SK-N-SH treated with all-trans-retinoic acid at 6 μM for 48 hours (cell line): Measurements from ENCODE around the gene ESPNL.
"Not testable (repeated sequence)": the region's sequence is repeated elsewhere in the genome, so short reads cannot be mapped to it uniquely, and the experiment has no call there.

Experiments
- ATAC-seq: fragments of 200-7000 bp; cut with Tn5 transposase; 3 replicates; pipeline ENCODE4 v1.9.1; 2020; ENCODE audit warnings: mild to moderate bottlenecking, moderate library complexity
- BACH2 ChIP-seq: fragments of 250-450 bp; sonication (Bioruptor Pico); IDR thresholded peaks from 2 replicates; pipeline ENCODE4 v1.9.0; 2021; ENCODE audit warnings: mild to moderate bottlenecking, borderline replicate concordance
- CSDC2 ChIP-seq: fragments of 250-450 bp; sonication (Bioruptor Pico); IDR thresholded peaks from 2 replicates; pipeline ENCODE4 v1.5.0; 2020; ENCODE audit warnings: mild to moderate bottlenecking, moderate library complexity
- GLIS3 ChIP-seq: fragments of 250-450 bp; sonication (Bioruptor Pico); IDR thresholded peaks from 2 replicates; pipeline ENCODE4 v1.5.0; 2020; ENCODE audit warnings: mild to moderate bottlenecking, moderate library complexity
- ISL1 ChIP-seq: fragments of 250-450 bp; sonication (Bioruptor Pico); IDR thresholded peaks from 2 replicates; pipeline ENCODE4 v2.1.2; 2022; ENCODE audit warnings: mild to moderate bottlenecking, moderate library complexity
- OSR1 ChIP-seq: fragments of 250-450 bp; sonication (Bioruptor Pico); IDR thresholded peaks from 2 replicates; pipeline ENCODE4 v1.8.0; 2022; ENCODE audit warnings: moderate library complexity, mild to moderate bottlenecking, inconsistent platforms
- RARB ChIP-seq: fragments of 250-450 bp; sonication (Bioruptor Pico); IDR thresholded peaks from 2 replicates; pipeline ENCODE4 v1.8.0; 2021; ENCODE audit warnings: mild to moderate bottlenecking, moderate library complexity
- SNAI2 ChIP-seq: fragments of 250-450 bp; sonication (Bioruptor Pico); IDR thresholded peaks from 2 replicates; pipeline ENCODE4 v1.5.0; 2020; ENCODE audit warnings: mild to moderate bottlenecking, moderate library complexity
- TCF4 ChIP-seq: fragments of 250-450 bp; sonication (Bioruptor Pico); IDR thresholded peaks from 2 replicates; pipeline ENCODE4 v1.8.0; 2021; ENCODE audit warnings: mild to moderate bottlenecking, moderate library complexity, borderline replicate concordance
- TOX ChIP-seq: fragments of 250-450 bp; sonication (Bioruptor Pico); IDR thresholded peaks from 2 replicates; pipeline ENCODE4 v1.8.0; 2021; ENCODE audit warnings: mild to moderate bottlenecking, moderate library complexity, borderline replicate concordance
- ZC3H10 ChIP-seq: fragments of 250-450 bp; sonication (Bioruptor Pico); IDR thresholded peaks from 2 replicates; pipeline ENCODE4 v1.5.1; 2021; ENCODE audit warnings: mild to moderate bottlenecking, moderate library complexity
- ZFP3 ChIP-seq: fragments of 250-450 bp; sonication (Bioruptor Pico); IDR thresholded peaks from 2 replicates; pipeline ENCODE4 v1.5.0; 2020; ENCODE audit warnings: mild to moderate bottlenecking, moderate library complexity
- ZNF565 ChIP-seq: fragments of 450-650 bp; formaldehyde crosslinking; conservative IDR thresholded peaks from 2 replicates; pipeline ENCODE4 v1.5.0; 2020; ENCODE audit warnings: low read depth, mild to moderate bottlenecking, moderate library complexity
- ZNF70 ChIP-seq: fragments of 450-650 bp; formaldehyde crosslinking; IDR thresholded peaks from 2 replicates; pipeline ENCODE4 v1.5.0; 2020; ENCODE audit warnings: mild to moderate bottlenecking, moderate library complexity
- ZNF8 ChIP-seq: fragments of 450-650 bp; formaldehyde crosslinking; IDR thresholded peaks from 2 replicates; pipeline ENCODE4 v1.5.0; 2020; ENCODE audit warnings: mild to moderate bottlenecking, moderate library complexity
- TF ChIP-seq, protein P1 (sequence below): fragments of 250-450 bp; sonication (Bioruptor Pico); IDR thresholded peaks from 2 replicates; pipeline ENCODE4 v1.8.0; 2020; ENCODE audit warnings: mild to moderate bottlenecking, moderate library complexity, borderline replicate concordance
- TF ChIP-seq, protein P2 (sequence below): fragments of 250-450 bp; sonication (Bioruptor Pico); IDR thresholded peaks from 2 replicates; pipeline ENCODE4 v1.5.1; 2021; ENCODE audit warnings: mild to moderate bottlenecking, moderate library complexity
- TF ChIP-seq, protein P3 (sequence below): fragments of 250-450 bp; sonication (Bioruptor Pico); IDR thresholded peaks from 2 replicates; pipeline ENCODE4 v1.5.1; 2020; ENCODE audit warnings: low read depth, mild to moderate bottlenecking, moderate library complexity
- TF ChIP-seq, protein P4 (sequence below): fragments of 250-450 bp; sonication (Bioruptor Pico); IDR thresholded peaks from 2 replicates; pipeline ENCODE4 v1.8.0; 2021; ENCODE audit warnings: low read depth, mild to moderate bottlenecking, moderate library complexity, borderline replicate concordance

Gene ESPNL

DNA sequence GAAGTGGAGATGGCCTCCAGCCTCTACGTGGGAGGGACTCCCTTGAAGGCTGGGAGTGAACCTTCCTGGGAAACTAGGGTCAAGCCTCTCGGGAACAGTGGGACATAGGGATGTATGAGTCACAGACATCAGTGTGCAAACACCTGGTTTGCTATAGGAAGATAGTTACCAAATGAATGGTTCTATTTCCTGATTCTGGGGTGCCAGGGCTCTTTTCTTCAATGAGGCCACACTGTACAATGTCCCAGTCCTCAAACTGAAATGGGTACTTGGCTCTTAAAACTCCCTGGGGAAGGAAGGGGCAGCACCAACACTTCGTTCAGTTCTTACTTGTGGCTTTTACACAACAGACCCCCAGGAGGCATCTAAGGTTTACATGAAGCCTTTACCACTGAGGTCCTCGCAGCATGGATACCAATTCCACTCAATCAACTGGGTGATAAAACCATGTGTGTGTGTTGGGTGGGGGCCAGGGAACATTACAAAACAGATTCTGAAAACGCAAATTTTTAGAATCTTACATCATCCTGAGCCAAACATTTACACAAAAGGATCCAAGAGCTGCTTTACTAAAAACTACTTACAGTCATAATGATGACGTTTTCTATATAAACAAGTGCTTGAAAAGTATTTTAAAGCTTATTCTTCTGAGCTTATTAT is 69.0 kb downstream of the ESPNL start (continued):
- TF ChIP-seq, protein P1, sequence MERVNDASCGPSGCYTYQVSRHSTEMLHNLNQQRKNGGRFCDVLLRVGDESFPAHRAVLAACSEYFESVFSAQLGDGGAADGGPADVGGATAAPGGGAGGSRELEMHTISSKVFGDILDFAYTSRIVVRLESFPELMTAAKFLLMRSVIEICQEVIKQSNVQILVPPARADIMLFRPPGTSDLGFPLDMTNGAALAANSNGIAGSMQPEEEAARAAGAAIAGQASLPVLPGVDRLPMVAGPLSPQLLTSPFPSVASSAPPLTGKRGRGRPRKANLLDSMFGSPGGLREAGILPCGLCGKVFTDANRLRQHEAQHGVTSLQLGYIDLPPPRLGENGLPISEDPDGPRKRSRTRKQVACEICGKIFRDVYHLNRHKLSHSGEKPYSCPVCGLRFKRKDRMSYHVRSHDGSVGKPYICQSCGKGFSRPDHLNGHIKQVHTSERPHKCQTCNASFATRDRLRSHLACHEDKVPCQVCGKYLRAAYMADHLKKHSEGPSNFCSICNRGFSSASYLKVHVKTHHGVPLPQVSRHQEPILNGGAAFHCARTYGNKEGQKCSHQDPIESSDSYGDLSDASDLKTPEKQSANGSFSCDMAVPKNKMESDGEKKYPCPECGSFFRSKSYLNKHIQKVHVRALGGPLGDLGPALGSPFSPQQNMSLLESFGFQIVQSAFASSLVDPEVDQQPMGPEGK (CRISPR knock-in tag) = no peak
- TF ChIP-seq TOX = no peak
- no peak for TF ChIP-seq RARB (CRISPR knock-in tag)
- TF ChIP-seq ZNF70 = no peak
- no peak for TF ChIP-seq BACH2

DNA sequence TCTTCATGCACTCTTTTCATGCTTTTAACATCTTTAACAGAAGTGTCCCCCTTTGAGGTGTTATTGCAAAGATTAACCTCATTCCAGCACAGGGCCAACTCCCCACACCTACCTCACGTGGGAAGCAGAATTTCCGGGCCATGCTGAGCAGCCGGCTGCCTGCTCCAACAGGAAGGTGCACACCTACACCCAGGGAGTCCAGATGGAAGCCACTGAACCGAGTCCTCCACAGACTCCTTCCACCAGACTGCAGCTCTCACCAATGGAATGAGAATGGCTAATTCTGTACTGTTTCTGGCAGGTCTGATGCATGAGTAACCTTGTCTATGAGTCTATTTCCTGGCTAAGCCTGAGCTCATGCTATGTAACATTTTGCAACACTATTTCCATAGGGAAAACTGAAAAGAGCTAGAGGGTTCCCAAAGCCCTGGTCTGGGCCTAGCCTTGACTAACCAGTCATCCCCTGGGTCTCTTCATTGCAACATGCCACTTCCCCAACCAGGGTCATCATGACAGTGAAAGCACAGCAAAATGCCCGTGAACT is 69.6 kb downstream of the ESPNL start:
- TF ChIP-seq OSR1 (CRISPR knock-in tag) (no peak), ISL1 (CRISPR knock-in tag) (no peak)
- TF ChIP-seq, protein P2, sequence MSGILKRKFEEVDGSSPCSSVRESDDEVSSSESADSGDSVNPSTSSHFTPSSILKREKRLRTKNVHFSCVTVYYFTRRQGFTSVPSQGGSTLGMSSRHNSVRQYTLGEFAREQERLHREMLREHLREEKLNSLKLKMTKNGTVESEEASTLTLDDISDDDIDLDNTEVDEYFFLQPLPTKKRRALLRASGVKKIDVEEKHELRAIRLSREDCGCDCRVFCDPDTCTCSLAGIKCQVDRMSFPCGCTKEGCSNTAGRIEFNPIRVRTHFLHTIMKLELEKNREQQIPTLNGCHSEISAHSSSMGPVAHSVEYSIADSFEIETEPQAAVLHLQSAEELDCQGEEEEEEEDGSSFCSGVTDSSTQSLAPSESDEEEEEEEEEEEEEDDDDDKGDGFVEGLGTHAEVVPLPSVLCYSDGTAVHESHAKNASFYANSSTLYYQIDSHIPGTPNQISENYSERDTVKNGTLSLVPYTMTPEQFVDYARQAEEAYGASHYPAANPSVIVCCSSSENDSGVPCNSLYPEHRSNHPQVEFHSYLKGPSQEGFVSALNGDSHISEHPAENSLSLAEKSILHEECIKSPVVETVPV (CRISPR knock-in tag) = no peak
- peak; percentile 81 for ATAC-seq

DNA sequence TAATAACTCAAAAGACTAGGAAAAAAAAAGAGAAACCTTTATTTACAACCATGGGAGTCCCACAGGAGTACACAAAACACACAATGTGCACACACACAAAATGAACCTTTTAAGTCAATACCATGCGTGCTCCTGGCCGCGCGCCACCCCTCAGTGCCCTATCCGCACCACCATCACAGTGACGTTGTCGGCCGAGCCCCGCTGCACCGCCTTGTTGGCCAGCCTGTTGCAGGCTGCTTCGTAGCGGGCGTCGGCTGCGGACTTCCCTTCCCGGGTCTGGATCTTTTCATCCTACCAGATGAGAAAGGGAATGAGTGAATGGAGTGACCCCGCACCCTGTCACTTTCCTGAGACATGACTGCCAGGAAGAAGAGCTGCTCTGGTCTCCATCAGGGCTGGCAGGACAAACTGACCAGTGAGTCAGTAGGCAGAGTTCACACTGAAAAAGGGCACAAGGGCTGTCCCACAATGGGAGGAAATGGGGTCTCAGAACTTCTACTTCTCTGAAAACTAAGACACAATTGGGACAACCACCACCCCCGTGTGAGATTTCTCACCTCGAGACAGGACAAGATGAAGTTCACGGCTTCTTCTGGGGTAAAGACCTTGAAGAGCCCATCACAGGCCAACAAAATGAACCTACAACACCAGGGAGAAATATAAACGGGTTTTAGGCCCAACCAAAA is 70.4 kb downstream of the ESPNL start:
- TF ChIP-seq, protein P3, sequence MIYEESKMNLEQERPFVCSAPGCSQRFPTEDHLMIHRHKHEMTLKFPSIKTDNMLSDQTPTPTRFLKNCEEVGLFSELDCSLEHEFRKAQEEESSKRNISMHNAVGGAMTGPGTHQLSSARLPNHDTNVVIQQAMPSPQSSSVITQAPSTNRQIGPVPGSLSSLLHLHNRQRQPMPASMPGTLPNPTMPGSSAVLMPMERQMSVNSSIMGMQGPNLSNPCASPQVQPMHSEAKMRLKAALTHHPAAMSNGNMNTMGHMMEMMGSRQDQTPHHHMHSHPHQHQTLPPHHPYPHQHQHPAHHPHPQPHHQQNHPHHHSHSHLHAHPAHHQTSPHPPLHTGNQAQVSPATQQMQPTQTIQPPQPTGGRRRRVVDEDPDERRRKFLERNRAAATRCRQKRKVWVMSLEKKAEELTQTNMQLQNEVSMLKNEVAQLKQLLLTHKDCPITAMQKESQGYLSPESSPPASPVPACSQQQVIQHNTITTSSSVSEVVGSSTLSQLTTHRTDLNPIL (CRISPR knock-in tag) = no peak
- TF ChIP-seq RARB (CRISPR knock-in tag) (no peak), BACH2 (no peak), GLIS3 (CRISPR knock-in tag) (no peak), SNAI2 (CRISPR knock-in tag) (no peak), ZNF8 (CRISPR knock-in tag) (no peak), ISL1 (CRISPR knock-in tag) (no peak), ZC3H10 (CRISPR knock-in tag) (no peak), TOX (no peak), OSR1 (CRISPR knock-in tag) (no peak), ZNF565 (CRISPR knock-in tag) (no peak), ZNF70 (no peak), CSDC2 (no peak), ZFP3 (no peak), TCF4 (CRISPR knock-in tag) (no peak)
- TF ChIP-seq, protein P2 (CRISPR knock-in tag) = no peak
- TF ChIP-seq, protein P1 (CRISPR knock-in tag) = no peak
- TF ChIP-seq, protein P4, sequence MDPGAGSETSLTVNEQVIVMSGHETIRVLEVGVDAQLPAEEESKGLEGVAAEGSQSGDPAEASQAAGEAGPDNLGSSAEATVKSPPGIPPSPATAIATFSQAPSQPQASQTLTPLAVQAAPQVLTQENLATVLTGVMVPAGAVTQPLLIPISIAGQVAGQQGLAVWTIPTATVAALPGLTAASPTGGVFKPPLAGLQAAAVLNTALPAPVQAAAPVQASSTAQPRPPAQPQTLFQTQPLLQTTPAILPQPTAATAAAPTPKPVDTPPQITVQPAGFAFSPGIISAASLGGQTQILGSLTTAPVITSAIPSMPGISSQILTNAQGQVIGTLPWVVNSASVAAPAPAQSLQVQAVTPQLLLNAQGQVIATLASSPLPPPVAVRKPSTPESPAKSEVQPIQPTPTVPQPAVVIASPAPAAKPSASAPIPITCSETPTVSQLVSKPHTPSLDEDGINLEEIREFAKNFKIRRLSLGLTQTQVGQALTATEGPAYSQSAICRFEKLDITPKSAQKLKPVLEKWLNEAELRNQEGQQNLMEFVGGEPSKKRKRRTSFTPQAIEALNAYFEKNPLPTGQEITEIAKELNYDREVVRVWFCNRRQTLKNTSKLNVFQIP (CRISPR knock-in tag) = no peak
- no peak for ATAC-seq

DNA sequence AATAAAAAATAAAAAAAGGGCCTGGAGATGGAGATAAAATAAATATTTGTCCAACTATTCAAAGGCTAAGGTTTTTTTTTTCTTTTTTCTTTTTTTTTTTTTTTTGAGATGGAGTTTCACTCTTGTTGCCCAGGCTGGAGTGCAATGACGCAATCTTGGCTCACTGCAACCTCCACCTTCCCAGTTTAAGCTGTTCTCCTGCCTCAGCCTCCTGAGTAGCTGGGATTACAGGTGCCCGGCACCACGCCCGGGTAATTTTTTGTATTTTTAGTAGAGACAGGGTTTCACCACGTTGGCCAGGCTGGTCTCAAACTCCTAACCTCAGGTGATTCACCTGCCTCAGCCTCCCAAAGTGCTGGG is 70.9 kb downstream of the ESPNL start:
- not testable (repeated sequence) for ATAC-seq
